GM23248 (cell line): Measurements from ENCODE around the gene RNASE8.

Experiments used
- EZH2 ChIP-seq: fragments of 200-600 bp; sonication (generic); IDR thresholded peaks from 2 replicates; pipeline ENCODE4 v1.6.1; 2018; ENCODE audit warnings: antibody characterized with exemption, mild to moderate bottlenecking; ENCODE audit not compliant: insufficient read depth, poor library complexity, severe bottlenecking
- EZH2phosphoT487 ChIP-seq: fragments of 200-600 bp; sonication (generic); IDR thresholded peaks from 2 replicates; pipeline ENCODE4 v1.6.1; 2018; ENCODE audit warnings: antibody characterized with exemption, moderate library complexity, mild to moderate bottlenecking, low read depth; ENCODE audit not compliant: insufficient read depth

DNA sequence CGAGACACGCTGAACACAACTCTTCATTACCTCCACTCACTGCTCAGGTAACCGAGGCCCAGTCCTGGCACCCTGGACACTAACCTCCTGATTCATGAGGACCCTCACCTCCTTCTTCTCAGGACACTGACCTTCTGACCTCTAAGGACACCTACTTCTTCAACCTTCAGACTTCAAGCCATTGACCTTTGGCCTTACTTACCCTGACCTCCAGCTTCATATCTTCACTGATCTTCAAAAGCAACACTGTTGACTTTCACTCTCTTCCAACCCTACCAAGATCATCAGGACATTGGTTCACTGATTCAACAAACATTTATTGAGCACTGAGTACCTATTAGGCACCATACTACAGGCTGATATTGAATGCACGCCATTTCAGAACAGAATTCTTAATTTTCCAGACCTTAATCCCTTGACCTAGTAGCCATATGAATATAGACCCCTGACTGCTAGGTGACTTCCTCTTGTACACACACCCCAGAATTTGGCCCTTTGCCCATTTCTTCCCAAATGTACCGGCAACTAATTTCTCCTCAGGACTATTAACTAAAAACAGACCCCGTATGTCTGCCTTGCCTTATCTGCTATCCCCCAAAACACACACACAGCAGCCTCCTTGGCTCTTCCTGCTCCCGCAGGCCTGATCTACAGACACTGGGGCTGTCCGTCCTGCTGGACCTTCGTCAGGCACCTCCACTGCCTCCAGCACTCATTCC is 18.3 kb downstream of the RNASE8 start:
- TF ChIP-seq EZH2 = no peak
- TF ChIP-seq EZH2phosphoT487 = no peak
